Transverse colon (tissue), 4 donors: ENCODE data around the gene RNF135.

ENCODE experiments used
- POLR2AphosphoS5 ChIP-seq, 3 donors: sonication (generic); formaldehyde crosslinking; IDR thresholded peaks; one replicate each; pipeline ENCODE4 v1.6.1; 2016; ENCODE audit warnings: antibody characterized with exemption in 3 of 3
- TF ChIP-seq, protein P1 (sequence below), 5 experiments: fragments of 200-600 bp in 3 of 5; fragments of 450-650 bp in 2 of 5; sonication (generic) in 3 of 5; IDR thresholded peaks; 1 replicate in 2 of 5; 2 replicates in 3 of 5; pipeline ENCODE4 v1.5.1; 2016 to 2017; ENCODE audit warnings: antibody characterized with exemption in 5 of 5, inconsistent platforms in 3 of 5, mild to moderate bottlenecking in 2 of 5, moderate library complexity in 1 of 5

GRCh38 chr17:30924341-30924740, 46.5 kb upstream of the RNF135 start:
- no peak for TF ChIP-seq POLR2AphosphoS5 (IDR thresholded peaks at IDR 0.05)
- TF ChIP-seq, protein P1, sequence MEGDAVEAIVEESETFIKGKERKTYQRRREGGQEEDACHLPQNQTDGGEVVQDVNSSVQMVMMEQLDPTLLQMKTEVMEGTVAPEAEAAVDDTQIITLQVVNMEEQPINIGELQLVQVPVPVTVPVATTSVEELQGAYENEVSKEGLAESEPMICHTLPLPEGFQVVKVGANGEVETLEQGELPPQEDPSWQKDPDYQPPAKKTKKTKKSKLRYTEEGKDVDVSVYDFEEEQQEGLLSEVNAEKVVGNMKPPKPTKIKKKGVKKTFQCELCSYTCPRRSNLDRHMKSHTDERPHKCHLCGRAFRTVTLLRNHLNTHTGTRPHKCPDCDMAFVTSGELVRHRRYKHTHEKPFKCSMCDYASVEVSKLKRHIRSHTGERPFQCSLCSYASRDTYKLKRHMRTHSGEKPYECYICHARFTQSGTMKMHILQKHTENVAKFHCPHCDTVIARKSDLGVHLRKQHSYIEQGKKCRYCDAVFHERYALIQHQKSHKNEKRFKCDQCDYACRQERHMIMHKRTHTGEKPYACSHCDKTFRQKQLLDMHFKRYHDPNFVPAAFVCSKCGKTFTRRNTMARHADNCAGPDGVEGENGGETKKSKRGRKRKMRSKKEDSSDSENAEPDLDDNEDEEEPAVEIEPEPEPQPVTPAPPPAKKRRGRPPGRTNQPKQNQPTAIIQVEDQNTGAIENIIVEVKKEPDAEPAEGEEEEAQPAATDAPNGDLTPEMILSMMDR (IDR thresholded peaks at IDR 0.05) = no peak
